Measurements from ENCODE around the gene PARD6B.
"Not testable (repeated sequence)": the region's sequence is repeated elsewhere in the genome, so short reads cannot be mapped to it uniquely, and the experiment has no call there.

PARD6B gene

GRCh38 chr20:50799890-50800550, 68.6 kb downstream of the PARD6B start:
- H4K20me1 ChIP-seq (ENCODE audit: insufficient read depth) = no peaks in the 10 kb centered on the region
- no peak overlapping the region for H3K27ac ChIP-seq
- no peak overlapping the region for H3K4me2 ChIP-seq
- no peaks in the 10 kb centered on the region for H3K36me3 ChIP-seq (ENCODE audit: insufficient read depth)
- H3K4me3 ChIP-seq (IDR thresholded peaks at IDR 0.05; ENCODE audit: insufficient read depth, low read depth, low read length) = no peak overlapping the region
- no peaks in the 10 kb centered on the region for H3K27me3 ChIP-seq (ENCODE audit: insufficient read depth, low read depth)
- H3K4me1 ChIP-seq (ENCODE audit: low read depth, poor library complexity, severe bottlenecking) = peaks cover 8% of the 10 kb centered on the region
- H3K9ac ChIP-seq = no peak overlapping the region
- no peaks in the 10 kb centered on the region for H3K79me2 ChIP-seq (ENCODE audit: insufficient read depth, low read depth)
- TF ChIP-seq CTCF (conservative IDR thresholded peaks at IDR 0.05; ENCODE audit: low read depth, low read length) = no peak
- no peak overlapping the region for H2AFZ ChIP-seq (ENCODE audit: low read depth)

GRCh38 chr20:50800986-50801746, 69.8 kb downstream of the PARD6B start:
- H3K27me3 ChIP-seq (ENCODE audit: insufficient read depth, low read depth); H3K27ac ChIP-seq; H3K4me2 ChIP-seq; H3K79me2 ChIP-seq (ENCODE audit: insufficient read depth, low read depth); H4K20me1 ChIP-seq (ENCODE audit: insufficient read depth); H3K36me3 ChIP-seq (ENCODE audit: insufficient read depth); H3K4me3 ChIP-seq (IDR thresholded peaks at IDR 0.05; ENCODE audit: insufficient read depth, low read depth, low read length); H2AFZ ChIP-seq (ENCODE audit: low read depth); H3K4me1 ChIP-seq (ENCODE audit: low read depth, poor library complexity, severe bottlenecking); H3K9ac ChIP-seq: not testable (repeated sequence)

GRCh38 chr20:50801747-50802125, 70.4 kb downstream of the PARD6B start:
- no peak overlapping the region for H2AFZ ChIP-seq (ENCODE audit: low read depth)
- no peak overlapping the region for H3K9ac ChIP-seq
- H3K4me3 ChIP-seq (IDR thresholded peaks at IDR 0.05; ENCODE audit: insufficient read depth, low read depth, low read length) = no peak overlapping the region
- no peak overlapping the region for H3K4me2 ChIP-seq
- H3K36me3 ChIP-seq (ENCODE audit: insufficient read depth) = no peaks in the 10 kb centered on the region
- H3K27ac ChIP-seq = no peak overlapping the region
- H3K4me1 ChIP-seq (ENCODE audit: low read depth, poor library complexity, severe bottlenecking) = peaks cover 5% of the 10 kb centered on the region
- no peaks in the 10 kb centered on the region for H3K27me3 ChIP-seq (ENCODE audit: insufficient read depth, low read depth)
- no peaks in the 10 kb centered on the region for H4K20me1 ChIP-seq (ENCODE audit: insufficient read depth)
- no peak for TF ChIP-seq CTCF (conservative IDR thresholded peaks at IDR 0.05; ENCODE audit: low read depth, low read length)
- no peaks in the 10 kb centered on the region for H3K79me2 ChIP-seq (ENCODE audit: insufficient read depth, low read depth)

GRCh38 chr20:50802289-50802688, 70.9 kb downstream of the PARD6B start:
- no peak for TF ChIP-seq CTCF (conservative IDR thresholded peaks at IDR 0.05; ENCODE audit: low read depth, low read length)
- H2AFZ ChIP-seq (ENCODE audit: low read depth) = no peak overlapping the region
- H3K4me2 ChIP-seq = no peak overlapping the region
- no peak overlapping the region for H3K27ac ChIP-seq
- H3K27me3 ChIP-seq (ENCODE audit: insufficient read depth, low read depth) = no peaks in the 10 kb centered on the region
- no peaks in the 10 kb centered on the region for H3K79me2 ChIP-seq (ENCODE audit: insufficient read depth, low read depth)
- H3K9ac ChIP-seq = no peak overlapping the region
- no peaks in the 10 kb centered on the region for H3K36me3 ChIP-seq (ENCODE audit: insufficient read depth)
- H3K4me1 ChIP-seq (ENCODE audit: low read depth, poor library complexity, severe bottlenecking) = peaks cover 1% of the 10 kb centered on the region
- no peaks in the 10 kb centered on the region for H4K20me1 ChIP-seq (ENCODE audit: insufficient read depth)
- H3K4me3 ChIP-seq (IDR thresholded peaks at IDR 0.05; ENCODE audit: insufficient read depth, low read depth, low read length) = no peak overlapping the region

Data from KMS-11 (cell line).